ENCODE results near the gene ARAP2. TPM values are rescaled to one million over a fixed set of nuclear protein-coding genes. Genes with fewer than 3 reads are reported as not detected.

Gene ARAP2
- total RNA-seq, 1 experiment from 2014 or later: 5.5 TPM

GRCh38 chr4:36165631-36166005 lies 78.7 kb downstream of the ARAP2 start:
- ATAC-seq (no peak), DNase-seq (ENCODE audit: low read depth, low spot score) (no peak)
- intact Hi-C loops (cut with micrococcal nuclease; ENCODE audit: unreplicated experiment) (no loop called here), in situ Hi-C loops (cut with HindIII; ENCODE audit: low pct_unique_long_range_greater_than_20kb, low sequenced_read_pairs) (no loop called here)
- CTCF ChIA-PET: no interaction called here
- POLR2A ChIA-PET: no interaction called here
- no peak for TF ChIP-seq TCF7L2 (IDR thresholded peaks at IDR 0.05; ENCODE audit: low read depth, low read length)
- no peaks in the 10 kb centered on the region for H3K9me3 ChIP-seq (ENCODE audit: control insufficient read depth, insufficient read depth, low read depth, low read length)
- BruUV-seq (replicated peaks): no TSS peak
- no peaks in the 10 kb centered on the region for H3K27me3 ChIP-seq (ENCODE audit: control insufficient read depth, insufficient read depth, low read length)
- no peak overlapping the region for H3K4me3 ChIP-seq (ENCODE audit: low read depth in 2 of 2, low read length in 2 of 2)
- no peaks in the 10 kb centered on the region for H3K4me1 ChIP-seq (ENCODE audit: control insufficient read depth, insufficient read depth, low read length)
- no peak overlapping the region for H3K27ac ChIP-seq (ENCODE audit: low read length)
- H3K36me3 ChIP-seq (ENCODE audit: control insufficient read depth, insufficient read depth, low read length): no peaks in the 10 kb centered on the region; the same call in 1 of the 2 replicates

GRCh38 chr4:36164900-36165630 lies 79.2 kb downstream of the ARAP2 start:
- no peaks in the 10 kb centered on the region for H3K4me1 ChIP-seq (ENCODE audit: control insufficient read depth, insufficient read depth, low read length)
- in situ Hi-C loops (cut with HindIII; ENCODE audit: low pct_unique_long_range_greater_than_20kb, low sequenced_read_pairs) (no loop called here), intact Hi-C loops (cut with micrococcal nuclease; ENCODE audit: unreplicated experiment) (no loop called here)
- no peak overlapping the region for H3K4me3 ChIP-seq (ENCODE audit: low read depth in 2 of 2, low read length in 2 of 2)
- H3K27ac ChIP-seq (ENCODE audit: low read length): no peak overlapping the region
- DNase-seq (ENCODE audit: low read depth, low spot score) (no peak), ATAC-seq (no peak)
- no peaks in the 10 kb centered on the region for H3K9me3 ChIP-seq (ENCODE audit: control insufficient read depth, insufficient read depth, low read depth, low read length)
- BruUV-seq (replicated peaks): no TSS peak
- no peaks in the 10 kb centered on the region; the same call in 1 of the 2 replicates for H3K36me3 ChIP-seq (ENCODE audit: control insufficient read depth, insufficient read depth, low read length)
- ChIA-PET POLR2A (no interaction called here), CTCF (no interaction called here)
- H3K27me3 ChIP-seq (ENCODE audit: control insufficient read depth, insufficient read depth, low read length): no peaks in the 10 kb centered on the region
- no peak for TF ChIP-seq REST (IDR thresholded peaks at IDR 0.05; ENCODE audit: insufficient read depth in 1 of 2, low read depth in 2 of 2, low read length in 1 of 2)
- TF ChIP-seq TCF7L2 (IDR thresholded peaks at IDR 0.05; ENCODE audit: low read depth, low read length): no peak
- TF ChIP-seq CTCF (IDR thresholded peaks at IDR 0.05): no peak
- TF ChIP-seq SIN3A (IDR thresholded peaks at IDR 0.05; ENCODE audit: borderline replicate concordance, insufficient read depth, low read depth, low read length): no peak
- TF ChIP-seq POLR2AphosphoS5 (IDR thresholded peaks at IDR 0.05; ENCODE audit: low read depth, low read length): no peak

GRCh38 chr4:36163198-36163597 lies 81.1 kb downstream of the ARAP2 start:
- Histone ChIP-seq H3K27ac (ENCODE audit: low read length) (no peak overlapping the region), H3K27me3 (ENCODE audit: control insufficient read depth, insufficient read depth, low read length) (no peaks in the 10 kb centered on the region), H3K36me3 (ENCODE audit: control insufficient read depth, insufficient read depth, low read length) (no peaks in the 10 kb centered on the region; the same call in 1 of the 2 replicates), H3K4me3 (ENCODE audit: low read depth in 2 of 2, low read length in 2 of 2) (no peak overlapping the region), H3K9me3 (ENCODE audit: control insufficient read depth, insufficient read depth, low read depth, low read length) (no peaks in the 10 kb centered on the region), H3K4me1 (ENCODE audit: control insufficient read depth, insufficient read depth, low read length) (no peaks in the 10 kb centered on the region)
- ChIA-PET CTCF (no interaction called here), POLR2A (no interaction called here)
- ATAC-seq (no peak), DNase-seq (ENCODE audit: low read depth, low spot score) (no peak)
- intact Hi-C loops (cut with micrococcal nuclease; ENCODE audit: unreplicated experiment) (no loop called here), in situ Hi-C loops (cut with HindIII; ENCODE audit: low pct_unique_long_range_greater_than_20kb, low sequenced_read_pairs) (no loop called here)
- no TSS peak for BruUV-seq (replicated peaks)
- no peak for TF ChIP-seq REST (IDR thresholded peaks at IDR 0.05; ENCODE audit: insufficient read depth in 1 of 2, low read depth in 2 of 2, low read length in 1 of 2)
- no peak for TF ChIP-seq CTCF (IDR thresholded peaks at IDR 0.05)
- no peak for TF ChIP-seq POLR2AphosphoS5 (IDR thresholded peaks at IDR 0.05; ENCODE audit: low read depth, low read length)
- no peak for TF ChIP-seq SIN3A (IDR thresholded peaks at IDR 0.05; ENCODE audit: borderline replicate concordance, insufficient read depth, low read depth, low read length)
- TF ChIP-seq TCF7L2 (IDR thresholded peaks at IDR 0.05; ENCODE audit: low read depth, low read length): no peak

Measured in Panc1 (cell line).